ENCODE measurements around the gene SURF2. TPM values are rescaled to one million over a fixed set of nuclear protein-coding genes. Genes with fewer than 3 reads are reported as not detected.
A peak's percentile ranks its signal among the peaks of the same experiment; 100 is the strongest.

The SURF2 gene
- total and polyA plus RNA-seq, 2 donors (not counting 3 experiments of a cell fraction or from before 2014, with no cell fraction given), result 10.6 to 14.2 TPM

DNA sequence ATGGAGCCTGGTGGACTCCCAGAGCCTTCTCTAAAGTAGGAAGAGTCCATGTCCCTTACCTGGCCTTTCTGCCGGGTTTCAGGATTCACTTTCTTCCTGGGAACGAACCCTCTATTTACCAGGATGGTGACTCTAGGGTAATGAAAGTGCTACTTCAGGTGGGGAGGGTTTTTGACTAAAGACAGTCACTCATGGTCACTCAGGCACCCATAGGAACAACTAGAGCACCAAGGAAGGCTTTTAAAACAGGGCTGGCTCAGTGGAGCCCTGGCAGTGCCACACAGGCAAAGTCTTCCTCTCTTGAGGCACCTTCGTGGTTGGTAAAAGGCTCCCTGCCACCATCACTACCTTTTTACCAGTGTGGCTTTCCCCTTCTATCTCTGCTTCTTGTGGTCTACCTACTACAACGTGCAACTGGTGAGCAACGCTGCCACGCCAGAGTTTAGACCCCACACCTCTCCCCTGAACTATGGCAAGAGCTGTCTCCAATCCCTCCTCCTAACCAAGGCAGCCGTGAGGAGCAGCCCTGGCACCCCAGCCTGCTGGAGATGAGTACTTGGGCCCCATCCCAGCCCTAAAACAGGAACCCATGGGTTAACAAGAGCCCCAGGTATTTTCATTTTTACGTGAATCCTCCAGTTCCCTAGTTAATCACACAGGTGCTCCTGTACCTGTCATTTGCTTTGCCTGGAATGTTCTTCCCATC, 3.6 kb upstream of the SURF2 start:
- intact Hi-C loops (cut with micrococcal nuclease), result no loop called here
- BruUV-seq (replicated peaks), result no TSS peak
- FAIRE-seq, result no peak
- no peak overlapping the region for H3K27ac ChIP-seq (ENCODE audit: insufficient read depth, low read depth, low read length)
- no peak for DNase-seq (ENCODE audit: low read depth, low spot score)
- dilution Hi-C loops (cut with MboI; ENCODE audit: extremely low pct_ligation_motif_present, low sequenced_read_pairs), result no loop called here
- no peak overlapping the region for H3K4me3 ChIP-seq (replicated peaks in 1 of 3; ENCODE audit: insufficient read depth in 1 of 3, low read depth in 1 of 3, low read length in 3 of 3)
- H4K20me1 ChIP-seq (replicated peaks; ENCODE audit: control insufficient read depth, extremely low read depth, insufficient read depth, low read length), result no peaks in the 10 kb centered on the region
- H3K9me3 ChIP-seq (replicated peaks; ENCODE audit: control insufficient read depth, insufficient read depth, low read length), result no peaks in the 10 kb centered on the region
- no peaks in the 10 kb centered on the region for H3K27me3 ChIP-seq (ENCODE audit: control insufficient read depth in 2 of 2, insufficient read depth in 2 of 2, low read length in 2 of 2)
- peaks cover 15 to 28% of the 10 kb centered on the region in 2 experiments for H3K36me3 ChIP-seq (ENCODE audit: control insufficient read depth in 2 of 2, extremely low read depth in 1 of 2, insufficient read depth in 2 of 2, low read length in 2 of 2)
- no peak overlapping the region for H3K4me2 ChIP-seq (ENCODE audit: insufficient read depth, low read length)
- H3K9ac ChIP-seq (replicated peaks; ENCODE audit: extremely low read depth, insufficient read depth, low read length), result no peak overlapping the region
- ChIA-PET CTCF (no interaction called here), POLR2A (interaction anchor here (1.6 kb wide), 1 partner anchor 11 kb away, joined by 3 read pairs; no protein-coding TSS in a partner anchor)
- no peaks in the 10 kb centered on the region for H3K9me1 ChIP-seq (replicated peaks; ENCODE audit: control insufficient read depth, extremely low read depth, insufficient read depth, low read length)
- H2AFZ ChIP-seq (ENCODE audit: low read depth, low read length), result no peak overlapping the region
- peaks cover 25% of the 10 kb centered on the region for H3K79me2 ChIP-seq (ENCODE audit: control insufficient read depth, insufficient read depth, low read length)
- TF ChIP-seq POLR2A (IDR thresholded peaks at IDR 0.05; ENCODE audit: low read depth, low read length) (peak; percentile 38), GATA2 (IDR thresholded peaks at IDR 0.05; ENCODE audit: insufficient read depth, insufficient read length, low read depth, low read length) (no peak), POLR2AphosphoS5 (IDR thresholded peaks at IDR 0.05; ENCODE audit: insufficient read depth, low read depth, low read length) (peak; percentile 55)
- TF ChIP-seq, protein P1, sequence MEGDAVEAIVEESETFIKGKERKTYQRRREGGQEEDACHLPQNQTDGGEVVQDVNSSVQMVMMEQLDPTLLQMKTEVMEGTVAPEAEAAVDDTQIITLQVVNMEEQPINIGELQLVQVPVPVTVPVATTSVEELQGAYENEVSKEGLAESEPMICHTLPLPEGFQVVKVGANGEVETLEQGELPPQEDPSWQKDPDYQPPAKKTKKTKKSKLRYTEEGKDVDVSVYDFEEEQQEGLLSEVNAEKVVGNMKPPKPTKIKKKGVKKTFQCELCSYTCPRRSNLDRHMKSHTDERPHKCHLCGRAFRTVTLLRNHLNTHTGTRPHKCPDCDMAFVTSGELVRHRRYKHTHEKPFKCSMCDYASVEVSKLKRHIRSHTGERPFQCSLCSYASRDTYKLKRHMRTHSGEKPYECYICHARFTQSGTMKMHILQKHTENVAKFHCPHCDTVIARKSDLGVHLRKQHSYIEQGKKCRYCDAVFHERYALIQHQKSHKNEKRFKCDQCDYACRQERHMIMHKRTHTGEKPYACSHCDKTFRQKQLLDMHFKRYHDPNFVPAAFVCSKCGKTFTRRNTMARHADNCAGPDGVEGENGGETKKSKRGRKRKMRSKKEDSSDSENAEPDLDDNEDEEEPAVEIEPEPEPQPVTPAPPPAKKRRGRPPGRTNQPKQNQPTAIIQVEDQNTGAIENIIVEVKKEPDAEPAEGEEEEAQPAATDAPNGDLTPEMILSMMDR (IDR thresholded peaks at IDR 0.05; ENCODE audit: extremely low read depth in 1 of 2, insufficient read depth in 1 of 2, low read depth in 1 of 2, low read length in 2 of 2), result no peak
- peaks cover 24% of the 10 kb centered on the region for H3K4me1 ChIP-seq (ENCODE audit: control insufficient read depth, extremely low read depth, insufficient read depth, low read length)

DNA sequence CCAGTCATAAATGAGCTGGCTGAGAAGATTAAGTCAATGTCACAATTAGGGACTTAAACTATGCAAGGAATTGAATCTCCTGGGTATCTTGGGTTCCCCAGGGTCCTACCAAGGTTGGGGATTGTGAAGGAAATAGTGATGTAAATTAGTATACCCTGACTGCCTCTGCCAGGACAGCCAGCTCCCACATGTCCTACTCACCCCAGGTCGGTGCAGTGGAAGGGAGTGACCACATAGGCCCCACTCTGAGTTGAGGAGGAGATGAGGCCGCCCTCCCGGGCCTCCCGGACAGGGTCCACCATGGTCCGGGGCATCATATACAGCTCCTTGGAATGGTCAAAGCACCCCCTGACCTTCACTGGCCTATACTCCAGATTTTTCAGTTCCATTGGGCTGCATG, 2.8 kb upstream of the SURF2 start:
- CTCF ChIA-PET, result no interaction called here
- no peak overlapping the region for H2AFZ ChIP-seq (ENCODE audit: low read depth, low read length)
- H3K9me3 ChIP-seq (replicated peaks; ENCODE audit: control insufficient read depth, insufficient read depth, low read length), result no peaks in the 10 kb centered on the region
- H3K9ac ChIP-seq (replicated peaks; ENCODE audit: extremely low read depth, insufficient read depth, low read length), result no peak overlapping the region
- peaks cover 24% of the 10 kb centered on the region for H3K4me1 ChIP-seq (ENCODE audit: control insufficient read depth, extremely low read depth, insufficient read depth, low read length)
- no peaks in the 10 kb centered on the region for H3K27me3 ChIP-seq (ENCODE audit: control insufficient read depth in 2 of 2, insufficient read depth in 2 of 2, low read length in 2 of 2)
- no peak for FAIRE-seq
- peaks cover 15 to 28% of the 10 kb centered on the region in 2 experiments for H3K36me3 ChIP-seq (ENCODE audit: control insufficient read depth in 2 of 2, extremely low read depth in 1 of 2, insufficient read depth in 2 of 2, low read length in 2 of 2)
- POLR2A ChIA-PET, result interaction anchor here (1.6 kb wide), 1 partner anchor 12 kb away, joined by 3 read pairs; no protein-coding TSS in a partner anchor
- intact Hi-C loops (cut with micrococcal nuclease) (no loop called here), dilution Hi-C loops (cut with MboI; ENCODE audit: extremely low pct_ligation_motif_present, low sequenced_read_pairs) (no loop called here)
- no peak overlapping the region for H3K27ac ChIP-seq (ENCODE audit: insufficient read depth, low read depth, low read length)
- no peak for DNase-seq (ENCODE audit: low read depth, low spot score)
- no peaks in the 10 kb centered on the region for H3K9me1 ChIP-seq (replicated peaks; ENCODE audit: control insufficient read depth, extremely low read depth, insufficient read depth, low read length)
- no peak overlapping the region for H3K4me3 ChIP-seq (replicated peaks in 1 of 3; ENCODE audit: insufficient read depth in 1 of 3, low read depth in 1 of 3, low read length in 3 of 3)
- no peak overlapping the region for H3K4me2 ChIP-seq (ENCODE audit: insufficient read depth, low read length)
- TF ChIP-seq, protein P1 (IDR thresholded peaks at IDR 0.05; ENCODE audit: extremely low read depth in 1 of 2, insufficient read depth in 1 of 2, low read depth in 1 of 2, low read length in 2 of 2), result no peak
- no peak for TF ChIP-seq EZH2 (IDR thresholded peaks at IDR 0.05; ENCODE audit: borderline replicate concordance, low read depth, low read length, severe bottlenecking)
- TF ChIP-seq POLR2AphosphoS5 (IDR thresholded peaks at IDR 0.05; ENCODE audit: insufficient read depth, low read depth, low read length), result no peak
- H4K20me1 ChIP-seq (replicated peaks; ENCODE audit: control insufficient read depth, extremely low read depth, insufficient read depth, low read length), result no peaks in the 10 kb centered on the region
- H3K79me2 ChIP-seq (ENCODE audit: control insufficient read depth, insufficient read depth, low read length), result peaks cover 20% of the 10 kb centered on the region
- no TSS peak for BruUV-seq (replicated peaks)
